Endometrium (tissue), 2 donors: ENCODE data around the gene CMPK2.
"Not testable (repeated sequence)": the region's sequence is repeated elsewhere in the genome, so short reads cannot be mapped to it uniquely, and the experiment has no call there.

Experiments used
- FAIRE-seq: peaks from 2 replicates; lab custom pipeline; 2012; peaks lifted over from hg19 to GRCh38; lab: Jason Lieb, UNC
- donor health status: control.
- donor health status: control.

CMPK2 gene

DNA sequence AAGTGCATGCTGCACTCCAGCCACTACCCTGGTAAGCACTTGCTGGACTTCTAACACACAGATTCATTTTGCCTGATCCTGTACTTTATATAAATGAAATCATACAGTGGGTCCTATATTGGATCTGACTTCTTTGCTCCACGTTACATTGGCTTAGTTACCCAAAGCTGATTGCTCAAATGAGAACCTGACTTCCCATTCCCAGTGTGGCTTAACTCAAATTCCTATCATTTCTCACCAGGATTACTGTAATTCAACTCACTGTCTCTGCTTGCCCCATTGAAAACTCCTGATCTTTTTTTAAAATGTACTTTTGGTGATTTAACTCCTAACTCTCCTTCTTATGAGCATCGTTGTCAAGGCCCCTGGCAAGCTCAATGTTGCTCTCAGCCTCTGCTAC lies 13.3 kb upstream of the CMPK2 start:
- no peak for FAIRE-seq

GRCh38 chr2:6878549-6878948 lies 12.8 kb upstream of the CMPK2 start:
- no peak for FAIRE-seq

- no peak for FAIRE-seq
Observed at GRCh38 chr2:6877402-6878304, 11.9 kb upstream of the CMPK2 start, which contains the start of gene RSAD2. Gene RSAD2 (plus strand): TSS chr2:6877777. CDS start chr2:6877801, 24 bp downstream.

DNA sequence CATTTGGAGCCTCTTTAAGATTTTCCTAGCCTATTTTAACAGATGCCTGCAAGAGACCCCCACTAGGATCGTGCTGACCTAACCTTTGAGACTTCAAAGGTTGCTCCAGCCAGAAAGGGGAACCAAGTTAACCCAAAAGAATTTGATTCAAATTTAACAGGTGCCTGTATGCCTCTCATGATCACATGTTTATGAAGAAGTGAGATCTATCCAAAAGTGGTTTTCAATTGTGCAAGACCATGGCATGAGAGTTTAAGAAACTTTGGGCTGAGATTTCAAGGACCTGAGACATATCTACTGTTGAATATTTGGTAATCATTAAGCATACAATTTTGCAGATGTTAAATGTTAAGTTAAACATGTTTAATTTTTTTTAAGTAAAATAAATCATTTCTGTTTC lies 10.6 kb upstream of the CMPK2 start:
- no peak for FAIRE-seq

GRCh38 chr2:6874032-6874431 lies 8.3 kb upstream of the CMPK2 start:
- no peak for FAIRE-seq

GRCh38 chr2:6872394-6872793 lies 6.7 kb upstream of the CMPK2 start:
- FAIRE-seq = no peak

- FAIRE-seq = no peak
Observed at GRCh38 chr2:6866982-6867381, 1.3 kb upstream of the CMPK2 start.

- no peak for FAIRE-seq
Observed at GRCh38 chr2:6866275-6866671, 566 bp upstream of the CMPK2 start.

GRCh38 chr2:6864923-6865345 lies 773 bp downstream of the CMPK2 start:
- no peak for FAIRE-seq

DNA sequence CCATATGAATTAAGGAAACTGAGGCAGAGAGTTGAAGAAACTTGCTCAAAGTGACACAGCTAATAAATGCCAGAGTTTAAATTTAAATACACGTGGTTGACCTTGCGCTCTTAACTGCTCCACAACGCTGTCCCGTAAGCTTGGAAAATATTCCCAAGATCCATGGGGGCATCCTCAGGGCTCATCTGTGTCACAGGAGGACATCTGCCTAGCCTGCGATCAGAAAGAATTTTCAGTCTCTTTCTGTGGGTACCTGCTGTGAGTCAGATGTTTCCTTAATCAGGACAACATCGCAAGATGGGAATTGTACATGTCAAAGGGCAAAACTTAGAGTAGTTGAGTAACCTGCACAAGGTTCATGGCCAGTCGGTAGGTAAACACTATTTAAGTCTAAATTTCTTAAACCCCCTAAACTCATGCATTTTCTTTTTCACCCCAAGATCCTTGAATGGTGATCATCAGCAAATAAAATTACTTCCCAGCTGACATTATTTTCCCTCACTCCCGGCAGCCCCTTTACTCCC lies 1.4 kb downstream of the CMPK2 start:
- FAIRE-seq = no peak

- no peak for FAIRE-seq
Observed at GRCh38 chr2:6863792-6864191, 1.9 kb downstream of the CMPK2 start.

DNA sequence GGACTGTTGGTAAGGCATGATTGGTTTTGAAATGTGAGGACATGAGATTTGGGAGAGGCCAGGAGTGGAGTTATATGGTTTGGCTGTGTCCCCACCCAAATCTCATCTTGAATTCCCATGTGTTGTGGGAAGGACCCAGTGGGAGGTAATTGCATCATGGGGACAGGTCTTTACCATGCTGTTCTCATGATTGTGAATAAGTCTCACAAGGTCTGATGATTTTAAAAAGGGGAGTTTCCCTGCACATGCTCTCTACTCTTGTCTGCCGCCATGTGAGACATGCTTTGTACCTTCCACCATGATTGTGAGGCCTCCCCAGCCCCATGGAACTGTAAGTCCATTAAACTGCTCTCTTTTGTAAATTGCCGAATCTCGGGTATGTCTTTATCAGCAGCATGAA lies 5.4 kb downstream of the CMPK2 start:
- no peak for FAIRE-seq

DNA sequence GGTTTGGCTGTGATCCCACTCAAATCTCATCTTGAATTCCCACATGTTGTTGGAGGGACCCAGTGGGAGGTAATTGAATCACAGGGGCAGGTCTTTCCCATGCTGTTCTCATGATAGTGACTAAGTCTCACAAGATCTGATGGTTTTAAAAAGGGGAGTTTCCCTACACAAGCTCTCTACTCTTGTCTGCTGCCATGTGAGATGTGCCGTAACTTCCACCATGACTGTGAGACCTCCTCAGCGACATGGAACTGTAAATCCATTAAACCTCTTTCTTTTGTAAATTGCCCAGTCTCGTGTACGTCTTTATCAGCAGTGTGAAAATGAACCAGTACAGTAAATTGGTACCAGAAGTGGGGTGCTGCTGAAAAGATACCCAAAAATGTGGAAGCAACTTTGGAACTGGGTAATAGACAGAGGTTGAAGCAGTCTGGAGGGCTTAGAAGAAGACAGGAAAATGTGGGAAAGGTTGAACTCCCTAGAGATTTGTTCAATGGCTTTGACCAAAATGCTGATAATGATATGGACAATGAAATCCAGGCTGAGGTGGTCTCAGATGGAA lies 7.2 kb downstream of the CMPK2 start:
- FAIRE-seq = not testable (repeated sequence)

DNA sequence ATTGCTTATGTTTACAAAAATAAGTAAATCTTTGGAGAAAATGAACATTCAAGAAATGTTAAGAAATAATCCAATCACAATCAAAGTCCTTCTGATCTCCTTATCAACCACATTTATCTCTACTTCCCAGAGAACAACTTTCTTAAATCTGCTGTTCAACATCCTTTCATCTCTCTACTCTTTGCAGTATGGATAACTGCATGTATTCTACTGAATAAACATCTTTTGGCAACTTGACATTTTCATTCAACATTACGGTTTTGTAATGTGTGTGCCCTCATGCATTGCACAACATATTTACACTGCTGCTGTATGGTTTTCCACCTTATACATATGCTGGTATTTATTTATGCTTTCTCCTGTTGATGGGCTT lies 9.2 kb downstream of the CMPK2 start:
- FAIRE-seq = no peak

- FAIRE-seq = no peak
Observed at GRCh38 chr2:6855860-6856547, 9.7 kb downstream of the CMPK2 start.

DNA sequence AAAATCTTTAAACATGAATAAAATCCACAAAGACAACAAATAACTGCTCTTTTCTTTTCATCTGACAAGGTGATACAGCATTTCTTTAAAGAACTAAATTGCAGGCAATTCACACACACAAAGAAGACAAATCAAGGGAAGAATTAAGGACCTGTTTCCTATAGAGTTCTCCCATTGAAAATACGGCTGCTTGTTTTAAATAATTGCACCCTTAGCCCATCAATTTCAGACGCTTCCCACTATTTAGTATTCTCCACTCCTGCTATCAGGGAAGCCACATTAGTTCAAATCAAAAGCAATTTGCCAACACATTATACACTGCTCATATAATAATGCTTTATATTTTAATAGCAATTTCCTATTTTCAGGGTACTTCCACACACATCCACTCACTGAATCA lies 11.3 kb downstream of the CMPK2 start:
- FAIRE-seq = no peak

GRCh38 chr2:6852195-6852594 lies 13.5 kb downstream of the CMPK2 start:
- FAIRE-seq = no peak

DNA sequence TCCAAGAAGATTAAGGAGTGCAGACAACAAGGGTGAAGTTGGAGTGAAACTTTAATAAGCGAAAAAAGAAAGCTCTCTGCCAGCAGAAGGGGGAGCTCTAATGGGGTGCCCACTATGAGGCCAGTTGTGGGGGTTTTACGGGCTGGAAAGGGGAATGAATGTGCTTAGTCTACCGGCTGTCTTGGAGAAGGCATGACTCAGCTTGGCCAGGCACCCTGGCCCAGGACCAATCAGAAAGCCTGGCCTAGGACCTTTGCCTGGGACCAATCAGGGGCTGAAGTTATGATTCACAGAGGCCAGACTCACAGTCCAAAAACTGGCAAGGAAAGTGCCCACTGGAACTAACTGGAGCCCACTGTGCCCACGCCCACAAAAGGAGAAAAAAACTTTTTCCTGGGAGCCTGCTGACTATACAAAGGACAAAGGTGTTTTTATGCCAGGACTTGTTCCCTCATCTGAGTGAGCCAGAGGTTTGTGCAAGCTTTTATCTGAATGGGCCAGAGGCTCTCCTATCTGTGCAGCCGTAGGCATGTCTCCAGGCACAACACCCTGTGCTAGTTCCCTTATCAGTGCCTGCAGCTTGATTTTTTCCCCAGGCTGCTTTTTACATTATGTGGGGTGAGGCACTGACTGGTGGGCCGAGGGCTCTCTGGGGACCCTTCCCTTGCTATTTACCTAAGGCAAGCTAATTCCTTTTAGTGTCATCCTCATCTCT lies 18.6 kb downstream of the CMPK2 start:
- FAIRE-seq = no peak

DNA sequence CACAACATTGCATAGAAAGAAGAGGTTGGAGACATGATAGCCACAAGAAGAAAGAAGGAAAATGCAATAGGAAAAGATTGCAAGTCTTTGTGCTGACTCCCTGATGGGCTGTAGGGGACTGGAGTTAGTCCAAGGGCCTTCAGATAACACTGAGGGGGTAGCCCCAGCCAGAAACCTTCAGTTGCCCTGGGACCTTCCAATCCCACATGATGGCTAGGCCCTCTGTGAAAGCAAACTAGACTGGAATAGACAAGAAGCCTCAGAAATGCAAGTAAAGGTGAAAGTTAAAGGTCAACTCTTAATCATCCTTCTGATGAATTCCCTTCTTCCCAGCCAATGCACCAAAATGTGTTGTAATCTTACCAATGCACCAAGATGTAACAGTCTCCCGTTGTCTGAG lies 19.2 kb downstream of the CMPK2 start:
- FAIRE-seq = no peak

GRCh38 chr2:6845903-6846302 lies 19.8 kb downstream of the CMPK2 start:
- FAIRE-seq = no peak

DNA sequence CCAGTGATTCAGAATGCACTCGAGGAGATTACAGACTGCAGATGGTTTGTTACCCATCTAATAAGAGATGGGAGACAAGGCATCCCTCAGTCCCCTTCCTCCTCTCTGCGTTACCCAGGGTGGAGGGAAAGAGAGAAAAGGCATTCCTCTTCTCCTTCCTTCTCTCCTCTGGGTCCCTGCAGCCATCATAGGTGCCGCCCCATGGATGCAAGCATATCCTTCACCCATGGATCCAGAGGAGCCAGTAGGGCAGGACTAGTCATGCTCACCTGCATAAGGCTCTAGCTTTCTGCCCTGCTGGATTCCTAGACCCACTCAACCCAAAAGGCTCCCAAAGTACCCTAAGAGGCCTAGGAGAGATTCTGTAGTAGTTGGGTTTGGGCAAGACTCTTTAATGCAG lies 20.4 kb downstream of the CMPK2 start:
- no peak for FAIRE-seq

- no peak for FAIRE-seq
Observed at GRCh38 chr2:6841537-6842287, 24.0 kb downstream of the CMPK2 start.
